B cell (primary cell): ENCODE results near the gene ANKS1A.

Source experiments
- CTCF ChIP-seq: fragments of 200-600 bp; IDR thresholded peaks from one replicate; pipeline ENCODE4 v1.8.0; 2022; ENCODE audit warnings: antibody characterized with exemption, mild to moderate bottlenecking
- EZH2 ChIP-seq: IDR thresholded peaks from 2 replicates; pipeline ENCODE4 v1.6.1; 2012; ENCODE audit warnings: borderline replicate concordance, low read depth, mild to moderate bottlenecking, moderate library complexity, low read length; ENCODE audit not compliant: insufficient read depth, poor library complexity, severe bottlenecking

GRCh38 chr6:34993213-34993612, 104.2 kb downstream of the ANKS1A start:
- no peak for TF ChIP-seq EZH2
- TF ChIP-seq CTCF = no peak
